IMR-90 (cell line): ENCODE results near the gene SLC22A2. TPM values are rescaled to one million over a fixed set of nuclear protein-coding genes. Genes with fewer than 3 reads are reported as not detected.

Source experiments
- ATAC-seq: fragments of 200-7000 bp; cut with Tn5 transposase; 2 replicates; pipeline ENCODE4 v1.9.1; 2020; ENCODE audit warnings: low read depth, mild to moderate bottlenecking, moderate library complexity
- BruUV-seq: library from RNA; stranded (reverse); fragments of 400-500 nt; replicated peaks from 2 replicates; lab custom pipeline; 2021; lab: Mats Ljungman, UMichigan
- CTCF ChIA-PET: fragments of 300-600 bp; formaldehyde crosslinking; extraction: SDS; loops from one replicate; lab custom pipeline; 2021; ENCODE audit warnings: antibody characterized with exemption; lab: Yijun Ruan, JAX
- POLR2A ChIA-PET: fragments of 300-600 bp; sonication (Branson Sonifier 250); formaldehyde crosslinking; loops from one replicate; lab custom pipeline; 2022; ENCODE audit warnings: antibody characterized with exemption; ENCODE audit not compliant: unreplicated experiment; lab: Charles Lee
- DNase-seq: peaks from one replicate; pipeline ENCODE4 v3.0.0; 2013
- H2AFZ ChIP-seq: replicated peaks from 2 replicates; pipeline ENCODE3; 2013; ENCODE audit warnings: low read length, mild to moderate bottlenecking; ENCODE audit not compliant: poor library complexity
- H2AK5ac ChIP-seq: 2 replicates; pipeline ENCODE4 v1.6.1; 2013; ENCODE audit warnings: low read depth, low read length, inconsistent platforms
- H2AK9ac ChIP-seq: replicated peaks from 2 replicates; pipeline ENCODE3; 2013; ENCODE audit warnings: mild to moderate bottlenecking, low read depth, low read length, moderate library complexity; ENCODE audit not compliant: poor library complexity
- H2BK120ac ChIP-seq: 2 replicates; pipeline ENCODE4 v1.6.1; 2013; ENCODE audit warnings: low read depth, low read length, inconsistent platforms
- H2BK15ac ChIP-seq: 3 replicates; pipeline ENCODE4 v1.6.1; 2013; ENCODE audit warnings: low read depth, low read length, inconsistent platforms
- H2BK20ac ChIP-seq: 2 replicates; pipeline ENCODE4 v1.6.1; 2013; ENCODE audit warnings: low read depth, mild to moderate bottlenecking, inconsistent platforms, low read length, moderate library complexity
- H2BK5ac ChIP-seq: 2 replicates; pipeline ENCODE4 v1.6.1; 2013; ENCODE audit warnings: mild to moderate bottlenecking, low read depth, low read length, inconsistent platforms; ENCODE audit not compliant: poor library complexity, severe bottlenecking
- H3K14ac ChIP-seq: replicated peaks from 2 replicates; pipeline ENCODE4 v1.6.1; 2013; ENCODE audit warnings: low read depth, low read length, inconsistent platforms
- H3K18ac ChIP-seq: 2 replicates; pipeline ENCODE4 v1.6.1; 2013; ENCODE audit warnings: low read depth, low read length, control low read depth
- H3K23ac ChIP-seq: 2 replicates; pipeline ENCODE4 v1.6.1; 2013; ENCODE audit warnings: low read depth, low read length, inconsistent platforms
- H3K27ac ChIP-seq: 2 replicates; pipeline ENCODE4 v1.5.1; 2013; ENCODE audit warnings: mild to moderate bottlenecking, control low read depth, low read length; ENCODE audit not compliant: insufficient read depth
- H3K27me3 ChIP-seq: 2 replicates; pipeline ENCODE4 v1.6.1; 2013; ENCODE audit warnings: low read length; ENCODE audit not compliant: control insufficient read depth, insufficient read depth
- H3K36me3 ChIP-seq: 2 replicates; pipeline ENCODE4 v1.6.1; 2013; ENCODE audit warnings: low read length, mixed read lengths; ENCODE audit not compliant: control insufficient read depth, insufficient read depth
- H3K4ac ChIP-seq: 2 replicates; pipeline ENCODE4 v1.6.1; 2013; ENCODE audit warnings: low read depth, low read length, inconsistent platforms
- H3K4me1 ChIP-seq: 2 replicates; pipeline ENCODE4 v1.6.1; 2013; ENCODE audit warnings: low read length, mixed read lengths; ENCODE audit not compliant: control insufficient read depth, insufficient read depth
- H3K4me2 ChIP-seq: 2 replicates; pipeline ENCODE4 v1.6.1; 2013; ENCODE audit warnings: low read depth, mild to moderate bottlenecking, control low read depth, low read length, moderate library complexity
- H3K4me3 ChIP-seq: 2 replicates; pipeline ENCODE4 v1.5.1; 2013; ENCODE audit warnings: low read depth, mild to moderate bottlenecking, control low read depth, low read length, moderate library complexity; ENCODE audit not compliant: insufficient read depth
- H3K56ac ChIP-seq: 2 replicates; pipeline ENCODE4 v1.6.1; 2013; ENCODE audit warnings: low read length, inconsistent platforms; ENCODE audit not compliant: insufficient read depth; ENCODE audit errors: extremely low read depth
- H3K79me1 ChIP-seq, 2 experiments: 2 replicates each; pipeline ENCODE4 v1.6.1; 2013; ENCODE audit warnings: low read length in 2 of 2, inconsistent platforms in 1 of 2, low read depth in 1 of 2
- H3K9ac ChIP-seq: 2 replicates; pipeline ENCODE4 v1.6.1; 2013; ENCODE audit warnings: low read depth, low read length, control low read depth
- H3K9me1 ChIP-seq: 2 replicates; pipeline ENCODE4 v1.6.1; 2013; ENCODE audit warnings: low read length, inconsistent platforms; ENCODE audit not compliant: insufficient read depth
- H3K9me3 ChIP-seq: 2 replicates; pipeline ENCODE4 v1.6.1; 2013; ENCODE audit warnings: low read length; ENCODE audit not compliant: control insufficient read depth, insufficient read depth
- H4K20me1 ChIP-seq: 2 replicates; pipeline ENCODE4 v1.6.1; 2013; ENCODE audit warnings: low read length, inconsistent platforms; ENCODE audit not compliant: insufficient read depth
- H4K5ac ChIP-seq: 2 replicates; pipeline ENCODE4 v1.6.1; 2013; ENCODE audit warnings: mild to moderate bottlenecking, low read depth, low read length, control low read depth
- H4K8ac ChIP-seq, 2 experiments: 2 replicates each; pipeline ENCODE4 v1.6.1; 2013; ENCODE audit warnings: low read depth in 2 of 2, low read length in 2 of 2, control low read depth in 1 of 2, inconsistent platforms in 1 of 2
- H4K91ac ChIP-seq: 2 replicates; pipeline ENCODE4 v1.6.1; 2013; ENCODE audit warnings: low read depth, low read length, inconsistent platforms; ENCODE audit not compliant: insufficient read depth
- BHLHE40 ChIP-seq: fragments of 150-350 bp; IDR thresholded peaks from 2 replicates; pipeline ENCODE4 v1.6.1; 2016; ENCODE audit warnings: mild to moderate bottlenecking, low read depth, low read length
- CEBPB ChIP-seq: IDR thresholded peaks from 2 replicates; pipeline ENCODE4 v1.6.1; 2012; ENCODE audit warnings: low read depth, low read length, improper control_type of control experiment
- CHD1 ChIP-seq: IDR thresholded peaks from 2 replicates; pipeline ENCODE4 v1.6.1; 2012; ENCODE audit warnings: low read depth, low read length, improper control_type of control experiment
- CTCF ChIP-seq: conservative IDR thresholded peaks from 2 replicates; pipeline ENCODE4 v1.5.1; 2012; ENCODE audit warnings: mild to moderate bottlenecking, low read depth, low read length, improper control_type of control experiment
- ELK1 ChIP-seq: fragments of 150-350 bp; IDR thresholded peaks from 2 replicates; pipeline ENCODE4 v1.6.1; 2016; ENCODE audit warnings: low read depth, mild to moderate bottlenecking, low read length, moderate library complexity, borderline replicate concordance
- FOS ChIP-seq: fragments of 150-350 bp; IDR thresholded peaks from 2 replicates; pipeline ENCODE4 v1.6.1; 2016; ENCODE audit warnings: low read depth, low read length
- MAFK ChIP-seq: IDR thresholded peaks from 2 replicates; pipeline ENCODE4 v1.6.1; 2012; ENCODE audit warnings: low read depth, low read length, improper control_type of control experiment
- MAZ ChIP-seq: IDR thresholded peaks from 2 replicates; pipeline ENCODE4 v1.6.1; 2012; ENCODE audit warnings: low read depth, mild to moderate bottlenecking, low read length, improper control_type of control experiment, moderate library complexity, borderline replicate concordance
- MXI1 ChIP-seq: IDR thresholded peaks from 2 replicates; pipeline ENCODE4 v1.6.1; 2012; ENCODE audit warnings: low read depth, mild to moderate bottlenecking, low read length, moderate library complexity, borderline replicate concordance
- NFE2L2 ChIP-seq: fragments of 150-350 bp; IDR thresholded peaks from 2 replicates; pipeline ENCODE4 v1.6.1; 2016; ENCODE audit warnings: low read depth, mild to moderate bottlenecking, low read length
- POLR2A ChIP-seq: IDR thresholded peaks from 2 replicates; pipeline ENCODE4 v1.6.1; 2012; ENCODE audit warnings: mild to moderate bottlenecking, low read depth, low read length
- RAD21 ChIP-seq: IDR thresholded peaks from 2 replicates; pipeline ENCODE4 v1.6.1; 2012; ENCODE audit warnings: low read length, improper control_type of control experiment
- RCOR1 ChIP-seq: IDR thresholded peaks from 2 replicates; pipeline ENCODE4 v1.6.1; 2012; ENCODE audit warnings: mild to moderate bottlenecking, low read length, improper control_type of control experiment; ENCODE audit not compliant: insufficient replicate concordance
- RFX5 ChIP-seq: IDR thresholded peaks from 2 replicates; pipeline ENCODE4 v1.8.0; 2012; ENCODE audit warnings: low read depth, mild to moderate bottlenecking, low read length, moderate library complexity
- SMC3 ChIP-seq: fragments of 150-350 bp; IDR thresholded peaks from 2 replicates; pipeline ENCODE4 v1.6.1; 2016; ENCODE audit warnings: low read depth, mild to moderate bottlenecking, antibody characterized with exemption, low read length, moderate library complexity
- USF2 ChIP-seq: fragments of 150-350 bp; IDR thresholded peaks from 2 replicates; pipeline ENCODE4 v1.6.1; 2017; ENCODE audit warnings: mild to moderate bottlenecking, antibody characterized with exemption, low read length, low read depth
- WGBS, 2 experiments: methylation state at CpG; one replicate each; pipeline versions ENCODE4 v1.1.5 to v1.1.7; 2013; ENCODE audit warnings: missing lambda C conversion rate in 2 of 2; ENCODE audit not compliant: insufficient read length in 1 of 2; ENCODE audit errors: extremely low coverage in 2 of 2; 5-methylcytosine and 5-hydroxymethylcytosine counted together
- dilution Hi-C: fragments of 300-500 bp; cut with HindIII; formaldehyde crosslinking; loops from one replicate; pipeline ENCODE4 v1.14.3; 2018; ENCODE audit warnings: low sequenced_read_pairs; ENCODE audit not compliant: unreplicated experiment
- in situ Hi-C: fragments of 300-500 bp; cut with MboI; formaldehyde crosslinking; loops from 3 replicates; pipeline ENCODE4 v1.14.3; 2019; ENCODE audit warnings: low sequenced_read_pairs, inconsistent platforms, mixed read lengths
- intact Hi-C: fragments of 100-400 bp; cut with micrococcal nuclease; formaldehyde crosslinking; loops from 2 replicates; pipeline ENCODE4 v1.10.0; 2022
- polyA plus RNA-seq, 3 experiments: library from polyadenylated mRNA; depleted of rRNA; stranded (reverse); fragments of >200 nt; gene quantifications; 2 replicates each; pipeline ENCODE4 v1.2.3, GENCODE V29; 2012; ENCODE audit warnings: low replicate concordance in 1 of 3
- total RNA-seq: library from RNA; depleted of rRNA; stranded (reverse); fragments of >200 nt; gene quantifications from 2 replicates; pipeline ENCODE4 v1.2.3, GENCODE V29; 2012

SLC22A2 gene
- total and polyA plus RNA-seq, 2 of the 4 experiments (the other 2 are of a cell fraction) = not detected

GRCh38 chr6:160263196-160263939, 4.7 kb upstream of the SLC22A2 start:
- in situ Hi-C loops (no loop called here), dilution Hi-C loops (no loop called here), intact Hi-C loops (no loop called here)
- H2BK5ac ChIP-seq = no peak overlapping the region
- H4K91ac ChIP-seq = no peak overlapping the region
- no peak for DNase-seq
- H3K79me1 ChIP-seq = no peaks in the 10 kb centered on the region
- H3K4me3 ChIP-seq = no peak overlapping the region
- H3K36me3 ChIP-seq = no peaks in the 10 kb centered on the region
- no peaks in the 10 kb centered on the region for H3K9me1 ChIP-seq
- H4K5ac ChIP-seq = no peak overlapping the region
- H3K56ac ChIP-seq = no peak overlapping the region
- no peak overlapping the region for H3K27ac ChIP-seq
- CTCF ChIA-PET = no interaction called here
- H2AK9ac ChIP-seq = no peak overlapping the region
- H4K20me1 ChIP-seq = no peaks in the 10 kb centered on the region
- WGBS, 2 experiments = 0% methylated on average over 3 of the region's 7 CpGs; no CpG with 5 or more reads in 1 of the 2 experiments
- H3K9me3 ChIP-seq = peaks cover 18% of the 10 kb centered on the region
- no peak overlapping the region for H2BK120ac ChIP-seq
- H2BK15ac ChIP-seq = no peak overlapping the region
- no peaks in the 10 kb centered on the region for H3K4me1 ChIP-seq
- no peak overlapping the region for H2AK5ac ChIP-seq
- no peak overlapping the region for H2AFZ ChIP-seq
- no peak overlapping the region for H4K8ac ChIP-seq
- H3K23ac ChIP-seq = no peak overlapping the region
- no peaks in the 10 kb centered on the region for H3K27me3 ChIP-seq
- H3K4ac ChIP-seq = no peak overlapping the region
- TF ChIP-seq POLR2A (no peak), MXI1 (no peak), MAZ (no peak), RCOR1 (no peak), RFX5 (no peak), BHLHE40 (no peak), SMC3 (no peak), CEBPB (no peak), USF2 (no peak), CHD1 (no peak), ELK1 (no peak), CTCF (no peak), MAFK (no peak), RAD21 (no peak), NFE2L2 (no peak), FOS (no peak)
- no peak overlapping the region for H2BK20ac ChIP-seq
- BruUV-seq = no TSS peak
- H3K18ac ChIP-seq = no peak overlapping the region
- no peak overlapping the region for H3K4me2 ChIP-seq
- no peak overlapping the region for H3K14ac ChIP-seq
- no peak overlapping the region for H3K9ac ChIP-seq
- POLR2A ChIA-PET = no interaction called here
- ATAC-seq = no peak
